Neural cell (in vitro differentiated cells): ENCODE measurements around the gene SCN7A. TPM values are rescaled to one million over a fixed set of nuclear protein-coding genes. Genes with fewer than 3 reads are reported as not detected.

Experiments
- H2AFZ ChIP-seq: fragments of 200-600, 300-800 bp; sonication (generic), shearing (Covaris generic); 2 replicates; pipeline ENCODE4 v1.6.0; 2014; ENCODE audit warnings: low read depth, mild to moderate bottlenecking, antibody characterized with exemption, low read length, moderate library complexity
- H3F3A ChIP-seq: fragments of 200-600 bp; shearing (Covaris generic); 2 replicates; pipeline ENCODE4 v1.6.1; 2016; ENCODE audit warnings: mild to moderate bottlenecking, moderate library complexity, mixed read lengths, antibody characterized with exemption, low read length; ENCODE audit not compliant: insufficient read depth, poor library complexity, severe bottlenecking
- H3K27ac ChIP-seq: fragments of 200-600, 300-800 bp; sonication (generic), shearing (Covaris generic); 2 replicates; pipeline ENCODE4 v1.5.1; 2014; ENCODE audit warnings: mild to moderate bottlenecking, low read length, moderate library complexity
- H3K27me3 ChIP-seq: fragments of 300-800, 200-600 bp; sonication (generic), shearing (Covaris generic); 2 replicates; pipeline ENCODE4 v1.6.0; 2014; ENCODE audit warnings: mild to moderate bottlenecking, low read depth, low read length, moderate library complexity; ENCODE audit not compliant: insufficient read depth
- H3K36me3 ChIP-seq: fragments of 300-800, 200-600 bp; sonication (generic), shearing (Covaris generic); 2 replicates; pipeline ENCODE4 v1.5.1; 2014; ENCODE audit warnings: mild to moderate bottlenecking, antibody characterized with exemption, low read length, moderate library complexity; ENCODE audit not compliant: insufficient read depth
- H3K4me2 ChIP-seq: fragments of 300-800, 200-600 bp; sonication (generic), shearing (Covaris generic); 2 replicates; pipeline ENCODE4 v1.6.0; 2014; ENCODE audit warnings: mild to moderate bottlenecking, low read length
- H3K4me3 ChIP-seq: fragments of 300-800, 200-600 bp; sonication (generic), shearing (Covaris generic); 2 replicates; pipeline ENCODE4 v1.5.1; 2014; ENCODE audit warnings: mild to moderate bottlenecking, low read length, moderate library complexity
- H3K79me2 ChIP-seq: fragments of 200-600 bp; shearing (Covaris generic); replicated peaks from 2 replicates; pipeline ENCODE4 v1.6.0; 2014; ENCODE audit warnings: mild to moderate bottlenecking, low read length, moderate library complexity; ENCODE audit not compliant: insufficient read depth
- H3K9ac ChIP-seq: fragments of 300-800, 200-600 bp; sonication (generic), shearing (Covaris generic); 2 replicates; pipeline ENCODE4 v1.6.1; 2016; ENCODE audit warnings: mild to moderate bottlenecking, low read length, mixed read lengths
- H3K9me2 ChIP-seq: fragments of 200-600 bp; shearing (Covaris generic); 2 replicates; pipeline ENCODE4 v1.6.1; 2016; ENCODE audit warnings: mild to moderate bottlenecking, low read length, mixed read lengths; ENCODE audit not compliant: insufficient read depth
- H3K9me3 ChIP-seq: fragments of 200-600, 300-800 bp; sonication (generic), shearing (Covaris generic); 2 replicates; pipeline ENCODE4 v1.6.1; 2016; ENCODE audit warnings: mild to moderate bottlenecking, mixed run types, low read length, moderate library complexity, mixed read lengths
- H4K20me1 ChIP-seq: fragments of 200-600 bp; shearing (Covaris generic); 2 replicates; pipeline ENCODE4 v1.6.1; 2016; ENCODE audit warnings: mild to moderate bottlenecking, mixed run types; ENCODE audit not compliant: insufficient read depth
- EP300 ChIP-seq: fragments of 450-650 bp; conservative IDR thresholded peaks from 2 replicates; pipeline ENCODE4 v1.6.1; 2014; ENCODE audit warnings: antibody characterized with exemption, mild to moderate bottlenecking, moderate library complexity; ENCODE audit not compliant: poor library complexity, severe bottlenecking
- EZH2 ChIP-seq: fragments of 200-600, 300-800 bp; shearing (Covaris generic), sonication (generic); IDR thresholded peaks from 2 replicates; pipeline ENCODE4 v1.6.1; 2014; ENCODE audit warnings: antibody characterized with exemption, low read length, borderline replicate concordance, mild to moderate bottlenecking; ENCODE audit not compliant: insufficient read depth, poor library complexity, severe bottlenecking
- MXI1 ChIP-seq: fragments of 450-650 bp; conservative IDR thresholded peaks from 2 replicates; pipeline ENCODE4 v1.6.1; 2014; ENCODE audit warnings: antibody characterized with exemption, mild to moderate bottlenecking; ENCODE audit not compliant: poor library complexity, severe bottlenecking
- POLR2AphosphoS5 ChIP-seq: IDR thresholded peaks from 2 replicates; pipeline ENCODE4 v1.6.1; 2012
- RAD21 ChIP-seq: fragments of 450-650 bp; conservative IDR thresholded peaks from 2 replicates; pipeline ENCODE4 v1.6.1; 2014; ENCODE audit warnings: antibody characterized with exemption, mild to moderate bottlenecking, moderate library complexity
- SMC3 ChIP-seq: fragments of 450-650 bp; conservative IDR thresholded peaks from 2 replicates; pipeline ENCODE4 v1.6.1; 2014; ENCODE audit warnings: antibody characterized with exemption, mild to moderate bottlenecking, moderate library complexity; ENCODE audit not compliant: poor library complexity
- TAF1 ChIP-seq: IDR thresholded peaks from 2 replicates; pipeline ENCODE4 v1.6.1; 2012; ENCODE audit warnings: low read depth
- polyA plus RNA-seq: library from polyadenylated mRNA; depleted of rRNA; stranded (reverse); fragments of >200 nt; gene quantifications from 2 replicates; pipeline ENCODE4 v1.2.3, GENCODE V29; 2014
- TF ChIP-seq, protein P1 (sequence below): IDR thresholded peaks from 2 replicates; pipeline ENCODE4 v1.6.1; 2012; ENCODE audit warnings: borderline replicate concordance
- TF ChIP-seq, protein P2 (sequence below): fragments of 450-650 bp; IDR thresholded peaks from 2 replicates; pipeline ENCODE4 v1.5.1; 2014; ENCODE audit warnings: antibody characterized with exemption, mild to moderate bottlenecking, moderate library complexity; ENCODE audit not compliant: poor library complexity, severe bottlenecking

The SCN7A gene
- polyA plus RNA-seq, 1 donor from 2014 or later: 0.09 TPM

GRCh38 chr2:166485558-166486178, 8.4 kb downstream of the SCN7A start:
- H3K9me2 ChIP-seq: no peaks in the 10 kb centered on the region
- H2AFZ ChIP-seq: no peak overlapping the region
- TF ChIP-seq EP300 (no peak), EZH2 (no peak), POLR2AphosphoS5 (no peak), TAF1 (no peak), RAD21 (no peak), SMC3 (no peak), MXI1 (no peak)
- TF ChIP-seq, protein P1, sequence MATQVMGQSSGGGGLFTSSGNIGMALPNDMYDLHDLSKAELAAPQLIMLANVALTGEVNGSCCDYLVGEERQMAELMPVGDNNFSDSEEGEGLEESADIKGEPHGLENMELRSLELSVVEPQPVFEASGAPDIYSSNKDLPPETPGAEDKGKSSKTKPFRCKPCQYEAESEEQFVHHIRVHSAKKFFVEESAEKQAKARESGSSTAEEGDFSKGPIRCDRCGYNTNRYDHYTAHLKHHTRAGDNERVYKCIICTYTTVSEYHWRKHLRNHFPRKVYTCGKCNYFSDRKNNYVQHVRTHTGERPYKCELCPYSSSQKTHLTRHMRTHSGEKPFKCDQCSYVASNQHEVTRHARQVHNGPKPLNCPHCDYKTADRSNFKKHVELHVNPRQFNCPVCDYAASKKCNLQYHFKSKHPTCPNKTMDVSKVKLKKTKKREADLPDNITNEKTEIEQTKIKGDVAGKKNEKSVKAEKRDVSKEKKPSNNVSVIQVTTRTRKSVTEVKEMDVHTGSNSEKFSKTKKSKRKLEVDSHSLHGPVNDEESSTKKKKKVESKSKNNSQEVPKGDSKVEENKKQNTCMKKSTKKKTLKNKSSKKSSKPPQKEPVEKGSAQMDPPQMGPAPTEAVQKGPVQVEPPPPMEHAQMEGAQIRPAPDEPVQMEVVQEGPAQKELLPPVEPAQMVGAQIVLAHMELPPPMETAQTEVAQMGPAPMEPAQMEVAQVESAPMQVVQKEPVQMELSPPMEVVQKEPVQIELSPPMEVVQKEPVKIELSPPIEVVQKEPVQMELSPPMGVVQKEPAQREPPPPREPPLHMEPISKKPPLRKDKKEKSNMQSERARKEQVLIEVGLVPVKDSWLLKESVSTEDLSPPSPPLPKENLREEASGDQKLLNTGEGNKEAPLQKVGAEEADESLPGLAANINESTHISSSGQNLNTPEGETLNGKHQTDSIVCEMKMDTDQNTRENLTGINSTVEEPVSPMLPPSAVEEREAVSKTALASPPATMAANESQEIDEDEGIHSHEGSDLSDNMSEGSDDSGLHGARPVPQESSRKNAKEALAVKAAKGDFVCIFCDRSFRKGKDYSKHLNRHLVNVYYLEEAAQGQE: no peak
- TF ChIP-seq, protein P2, sequence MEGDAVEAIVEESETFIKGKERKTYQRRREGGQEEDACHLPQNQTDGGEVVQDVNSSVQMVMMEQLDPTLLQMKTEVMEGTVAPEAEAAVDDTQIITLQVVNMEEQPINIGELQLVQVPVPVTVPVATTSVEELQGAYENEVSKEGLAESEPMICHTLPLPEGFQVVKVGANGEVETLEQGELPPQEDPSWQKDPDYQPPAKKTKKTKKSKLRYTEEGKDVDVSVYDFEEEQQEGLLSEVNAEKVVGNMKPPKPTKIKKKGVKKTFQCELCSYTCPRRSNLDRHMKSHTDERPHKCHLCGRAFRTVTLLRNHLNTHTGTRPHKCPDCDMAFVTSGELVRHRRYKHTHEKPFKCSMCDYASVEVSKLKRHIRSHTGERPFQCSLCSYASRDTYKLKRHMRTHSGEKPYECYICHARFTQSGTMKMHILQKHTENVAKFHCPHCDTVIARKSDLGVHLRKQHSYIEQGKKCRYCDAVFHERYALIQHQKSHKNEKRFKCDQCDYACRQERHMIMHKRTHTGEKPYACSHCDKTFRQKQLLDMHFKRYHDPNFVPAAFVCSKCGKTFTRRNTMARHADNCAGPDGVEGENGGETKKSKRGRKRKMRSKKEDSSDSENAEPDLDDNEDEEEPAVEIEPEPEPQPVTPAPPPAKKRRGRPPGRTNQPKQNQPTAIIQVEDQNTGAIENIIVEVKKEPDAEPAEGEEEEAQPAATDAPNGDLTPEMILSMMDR: no peak
- no peak overlapping the region for H3K4me2 ChIP-seq
- no peaks in the 10 kb centered on the region for H3F3A ChIP-seq
- H3K79me2 ChIP-seq: no peaks in the 10 kb centered on the region
- H3K4me3 ChIP-seq: no peak overlapping the region
- no peak overlapping the region for H3K9ac ChIP-seq
- no peaks in the 10 kb centered on the region for H3K9me3 ChIP-seq
- H3K27ac ChIP-seq: no peak overlapping the region
- no peaks in the 10 kb centered on the region for H4K20me1 ChIP-seq
- H3K36me3 ChIP-seq: no peaks in the 10 kb centered on the region
- no peaks in the 10 kb centered on the region for H3K27me3 ChIP-seq

DNA sequence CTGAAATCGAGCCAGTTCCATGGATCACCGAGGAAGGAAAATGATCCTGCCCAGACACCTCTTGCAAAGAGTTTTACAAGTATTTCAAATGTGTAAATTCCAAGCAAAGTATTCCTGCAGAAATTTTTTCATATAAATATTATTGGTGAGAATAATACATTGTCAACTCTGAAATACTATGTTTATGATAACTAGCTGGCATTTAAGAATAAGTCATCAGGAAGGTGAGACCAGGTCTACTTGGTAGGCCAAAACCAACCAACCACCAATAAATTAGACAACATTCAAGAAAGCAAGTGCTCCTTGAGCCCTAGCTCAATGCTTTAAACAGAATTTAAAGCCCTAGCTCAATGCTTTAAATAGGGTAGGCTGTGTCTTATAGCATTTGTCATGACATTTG, 21.7 kb downstream of the SCN7A start:
- TF ChIP-seq, protein P1: no peak
- TF ChIP-seq RAD21: no peak
- no peak for TF ChIP-seq MXI1
- no peak for TF ChIP-seq EZH2
- TF ChIP-seq, protein P2: no peak
- H3K4me2 ChIP-seq: no peak overlapping the region
- no peak overlapping the region for H2AFZ ChIP-seq
- H3K4me3 ChIP-seq: no peak overlapping the region
- H3K9ac ChIP-seq: no peak overlapping the region
- H3K9me3 ChIP-seq: no peaks in the 10 kb centered on the region
- H3K27ac ChIP-seq: no peak overlapping the region
- no peaks in the 10 kb centered on the region for H3K9me2 ChIP-seq
- H4K20me1 ChIP-seq: no peaks in the 10 kb centered on the region
- H3K79me2 ChIP-seq: no peaks in the 10 kb centered on the region
- H3K27me3 ChIP-seq: no peaks in the 10 kb centered on the region
- no peaks in the 10 kb centered on the region for H3F3A ChIP-seq
- H3K36me3 ChIP-seq: no peaks in the 10 kb centered on the region
